ENCODE measurements around the gene SOX10.

SOX10 gene

DNA sequence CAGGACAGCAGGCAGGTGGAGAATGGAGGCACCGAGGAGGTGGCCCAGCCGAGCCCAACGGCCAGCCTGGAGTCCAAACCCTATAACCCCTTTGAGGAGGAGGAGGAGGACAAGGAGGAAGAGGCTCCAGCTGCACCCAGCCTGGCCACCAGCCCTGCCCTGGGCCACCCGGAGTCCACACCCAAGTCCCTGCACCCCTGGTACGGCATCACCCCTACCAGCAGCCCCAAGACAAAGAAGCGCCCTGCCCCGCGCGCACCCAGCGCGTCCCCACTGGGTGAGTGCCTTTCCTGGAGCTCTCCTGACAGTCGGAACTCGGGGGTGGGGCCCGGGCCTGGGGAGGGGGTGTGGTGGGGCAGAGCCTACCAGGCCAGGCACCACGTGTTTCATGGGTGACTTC lies 58.6 kb downstream of the SOX10 start:
- no peak for TF ChIP-seq CTCF (IDR thresholded peaks at IDR 0.05; ENCODE audit: low read depth, low read length, missing control alignments)
- in situ Hi-C loops (cut with HindIII; ENCODE audit: low sequenced_read_pairs), result no loop called here
- no peak for DNase-seq (ENCODE audit: low read depth)
- H3K4me3 ChIP-seq (ENCODE audit: low read depth, low read length), result no peak overlapping the region

- no peak for DNase-seq (ENCODE audit: low read depth)
- no peak overlapping the region for H3K4me3 ChIP-seq (ENCODE audit: low read depth, low read length)
- TF ChIP-seq CTCF (IDR thresholded peaks at IDR 0.05; ENCODE audit: low read depth, low read length, missing control alignments), result no peak
- in situ Hi-C loops (cut with HindIII; ENCODE audit: low sequenced_read_pairs), result no loop called here
These were observed 59.0 kb downstream of the SOX10 start for GRCh38 chr22:37925330-37925729.

DNA sequence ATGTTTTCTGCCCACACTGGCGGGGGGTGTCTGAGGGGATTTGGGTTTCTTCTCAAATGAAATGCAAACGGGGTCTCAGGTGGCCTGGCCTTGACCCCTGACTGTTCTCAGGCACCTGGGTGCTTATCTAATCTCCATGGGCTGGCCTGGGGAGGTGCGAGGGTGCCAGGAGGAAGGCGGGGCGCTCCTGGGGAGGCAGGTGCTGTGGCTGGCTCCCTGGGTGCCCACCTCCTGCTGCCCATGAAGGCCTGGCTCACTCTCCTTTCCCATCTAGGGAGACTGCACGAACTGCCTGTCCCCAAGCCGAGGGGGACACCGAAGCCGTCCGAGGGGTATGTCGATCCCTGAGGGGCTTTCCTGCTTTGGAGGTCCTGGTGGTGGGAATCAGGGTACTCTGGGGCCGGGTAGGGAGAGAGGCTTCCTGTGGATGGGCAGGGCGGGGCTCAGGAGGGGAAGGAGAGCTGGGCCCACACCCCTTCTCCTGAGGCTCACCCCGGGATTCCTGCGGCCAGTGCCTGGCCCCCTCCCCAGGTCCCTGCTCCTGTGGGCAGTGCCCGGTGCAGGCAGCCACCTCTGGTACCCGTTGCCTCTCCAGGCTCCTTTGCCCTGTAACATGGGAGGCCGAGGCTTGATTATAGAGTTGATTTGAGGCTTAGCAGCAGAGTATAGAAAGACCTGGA lies 59.8 kb downstream of the SOX10 start:
- H3K4me3 ChIP-seq (ENCODE audit: low read depth, low read length), result no peak overlapping the region
- in situ Hi-C loops (cut with HindIII; ENCODE audit: low sequenced_read_pairs), result no loop called here
- TF ChIP-seq CTCF (IDR thresholded peaks at IDR 0.05; ENCODE audit: low read depth, low read length, missing control alignments), result no peak
- DNase-seq (ENCODE audit: low read depth), result no peak

DNA sequence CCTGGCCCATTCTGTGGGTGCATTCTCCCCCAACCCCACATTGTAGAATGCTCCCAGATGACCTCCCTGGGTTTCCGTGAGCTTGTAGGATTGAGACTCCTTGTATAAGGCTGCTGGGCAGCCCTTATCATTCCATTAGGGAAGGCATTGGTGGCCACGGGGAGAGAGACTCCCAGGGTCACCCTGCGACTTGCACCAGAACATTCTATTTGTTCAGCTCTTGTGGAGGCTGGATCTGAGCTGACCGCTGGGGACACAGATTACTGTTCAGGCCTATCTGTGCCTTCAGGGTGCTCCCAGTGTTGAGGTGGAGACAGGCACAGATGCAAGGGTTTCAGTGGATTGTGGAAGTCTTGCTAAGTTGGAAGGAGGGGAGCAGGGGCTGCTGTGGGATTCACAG lies 60.4 kb downstream of the SOX10 start:
- no peak for DNase-seq (ENCODE audit: low read depth)
- in situ Hi-C loops (cut with HindIII; ENCODE audit: low sequenced_read_pairs), result no loop called here
- H3K4me3 ChIP-seq (ENCODE audit: low read depth, low read length), result no peak overlapping the region
- TF ChIP-seq CTCF (IDR thresholded peaks at IDR 0.05; ENCODE audit: low read depth, low read length, missing control alignments), result no peak
